WI38 (cell line): Measurements from ENCODE around the gene TEX30.

ENCODE experiments used
- H3K4me3 ChIP-seq: 2 replicates; pipeline ENCODE4 v1.5.1; 2011; ENCODE audit warnings: low read depth, mild to moderate bottlenecking, control low read depth, low read length
- TF ChIP-seq, protein P1 (sequence below): IDR thresholded peaks from 2 replicates; pipeline ENCODE4 v1.5.1; 2012; ENCODE audit warnings: low read depth, mild to moderate bottlenecking, control low read depth, low read length

The TEX30 gene

DNA sequence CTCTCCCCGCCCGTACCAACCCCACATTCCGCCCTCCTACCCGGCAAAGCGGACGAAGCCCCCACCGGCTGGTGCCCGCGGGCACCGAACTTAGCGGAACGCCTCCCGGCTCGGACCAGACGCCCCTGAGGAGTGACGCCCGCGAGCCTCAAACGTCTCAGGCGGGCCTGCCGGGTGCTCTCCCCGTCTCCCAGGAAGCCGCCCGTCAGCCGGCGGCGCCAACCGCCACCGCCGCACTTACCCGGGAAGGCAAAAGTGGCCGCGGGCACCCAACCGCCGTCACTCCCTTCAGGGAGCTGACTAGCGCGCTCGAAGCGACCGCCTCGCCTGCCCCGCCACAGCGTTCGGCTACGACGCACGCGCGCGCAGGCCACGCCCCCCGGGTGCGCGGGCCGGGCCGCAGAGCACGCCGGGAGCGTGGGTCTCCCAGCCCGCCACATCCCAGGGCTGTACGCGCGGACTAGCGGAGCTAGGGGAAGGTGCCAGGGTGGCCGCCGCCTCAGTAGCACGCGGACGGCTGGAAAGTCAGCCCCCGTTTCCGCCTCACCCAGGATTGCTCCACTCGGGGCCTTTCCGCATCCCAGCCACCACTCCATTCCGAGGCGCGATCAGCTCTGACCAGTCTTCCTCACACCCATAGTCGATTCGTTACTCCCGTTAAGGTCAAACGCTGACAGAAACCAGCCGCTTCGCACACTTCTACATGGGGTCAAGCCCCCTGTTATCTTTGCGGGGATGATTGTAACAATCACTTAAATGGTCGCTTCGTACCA is at the start of gene TEX30:
Gene TEX30, minus strand, starts transcription at position 346 of the 773 bp plus-strand sequence. CDS start 3,760 bp downstream, outside the sequence.
- TF ChIP-seq, protein P1, sequence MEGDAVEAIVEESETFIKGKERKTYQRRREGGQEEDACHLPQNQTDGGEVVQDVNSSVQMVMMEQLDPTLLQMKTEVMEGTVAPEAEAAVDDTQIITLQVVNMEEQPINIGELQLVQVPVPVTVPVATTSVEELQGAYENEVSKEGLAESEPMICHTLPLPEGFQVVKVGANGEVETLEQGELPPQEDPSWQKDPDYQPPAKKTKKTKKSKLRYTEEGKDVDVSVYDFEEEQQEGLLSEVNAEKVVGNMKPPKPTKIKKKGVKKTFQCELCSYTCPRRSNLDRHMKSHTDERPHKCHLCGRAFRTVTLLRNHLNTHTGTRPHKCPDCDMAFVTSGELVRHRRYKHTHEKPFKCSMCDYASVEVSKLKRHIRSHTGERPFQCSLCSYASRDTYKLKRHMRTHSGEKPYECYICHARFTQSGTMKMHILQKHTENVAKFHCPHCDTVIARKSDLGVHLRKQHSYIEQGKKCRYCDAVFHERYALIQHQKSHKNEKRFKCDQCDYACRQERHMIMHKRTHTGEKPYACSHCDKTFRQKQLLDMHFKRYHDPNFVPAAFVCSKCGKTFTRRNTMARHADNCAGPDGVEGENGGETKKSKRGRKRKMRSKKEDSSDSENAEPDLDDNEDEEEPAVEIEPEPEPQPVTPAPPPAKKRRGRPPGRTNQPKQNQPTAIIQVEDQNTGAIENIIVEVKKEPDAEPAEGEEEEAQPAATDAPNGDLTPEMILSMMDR, result no peak
- peak within 1 kb of the TSS; percentile 84 for H3K4me3 ChIP-seq

DNA sequence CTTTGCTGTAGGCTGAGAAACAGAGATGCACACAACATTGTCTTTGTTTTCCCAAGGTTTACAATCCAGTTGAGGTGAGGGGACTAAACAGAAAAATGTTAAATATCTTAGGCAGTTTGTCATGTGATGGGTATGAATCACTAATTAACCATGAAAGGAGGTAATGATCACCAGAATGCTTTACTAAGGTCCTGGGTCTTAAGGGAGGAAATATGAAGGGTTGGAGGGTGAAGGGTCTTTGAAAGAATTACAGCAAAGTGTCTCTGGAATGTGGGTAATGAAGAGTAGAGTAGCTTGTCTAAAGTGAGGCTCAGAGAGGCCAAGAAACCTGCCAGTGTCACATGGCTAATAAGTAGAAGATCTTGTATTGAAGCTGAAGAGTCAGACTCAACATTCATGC is 44.3 kb upstream of the TEX30 start:
- no peak overlapping the region for H3K4me3 ChIP-seq
- TF ChIP-seq, protein P1, result no peak

DNA sequence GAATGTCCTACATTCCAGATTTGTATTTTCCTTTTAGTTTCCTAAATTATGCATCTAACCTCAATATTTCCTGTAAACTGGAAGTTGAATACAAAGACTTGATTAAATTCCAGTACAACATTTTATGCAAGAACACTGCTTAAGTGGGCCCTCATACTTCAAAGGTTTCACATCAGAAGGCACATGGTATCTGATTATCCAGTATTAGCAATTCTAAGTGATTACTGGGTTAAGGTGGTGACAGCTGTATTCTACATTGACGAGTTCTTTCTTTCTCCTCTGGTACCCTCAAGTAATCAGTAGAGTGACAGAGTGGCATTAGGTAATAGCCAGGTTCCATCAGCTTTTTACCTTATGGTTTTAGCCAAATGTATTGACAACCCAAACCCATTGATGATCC is 43.7 kb upstream of the TEX30 start:
- TF ChIP-seq, protein P1, result no peak
- H3K4me3 ChIP-seq, result no peak overlapping the region

DNA sequence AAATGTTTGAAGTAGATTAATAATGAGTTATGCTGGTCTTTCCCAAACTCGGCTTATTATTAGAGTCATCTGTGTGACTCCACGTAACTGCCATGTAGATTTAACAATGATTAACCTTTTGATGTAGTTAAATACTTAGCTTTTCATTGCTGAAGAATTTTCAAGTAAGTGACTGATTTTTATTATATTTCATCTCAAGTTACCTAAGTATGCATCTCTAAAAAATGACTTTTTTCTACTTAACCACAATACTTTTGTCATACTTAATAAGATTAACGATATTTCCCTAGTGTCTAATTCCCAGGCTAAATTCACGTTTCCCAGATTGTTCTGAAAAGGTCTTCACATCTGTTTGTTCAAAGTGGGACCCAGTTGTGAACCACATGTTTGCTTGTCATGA is 43.1 kb upstream of the TEX30 start:
- no peak overlapping the region for H3K4me3 ChIP-seq
- TF ChIP-seq, protein P1, result no peak

DNA sequence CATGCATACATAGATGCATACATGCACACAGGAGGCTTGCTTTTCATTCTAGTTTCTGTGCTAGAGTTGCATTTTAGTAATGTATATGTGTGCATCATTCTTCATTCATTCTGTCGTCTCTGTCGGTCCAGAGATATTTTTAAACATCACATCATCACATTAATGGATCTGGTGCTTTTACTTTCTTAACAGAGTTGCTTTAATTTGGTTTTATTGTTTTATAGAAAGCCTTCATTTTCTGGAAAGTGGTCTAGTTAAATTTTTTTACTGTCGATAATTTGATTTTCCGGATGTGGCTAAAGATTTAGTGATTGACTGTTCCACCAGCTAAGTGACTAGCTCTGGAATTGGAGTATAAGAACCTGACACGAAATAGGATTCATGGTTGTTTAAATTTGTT is 42.2 kb upstream of the TEX30 start:
- no peak overlapping the region for H3K4me3 ChIP-seq
- TF ChIP-seq, protein P1, result no peak

DNA sequence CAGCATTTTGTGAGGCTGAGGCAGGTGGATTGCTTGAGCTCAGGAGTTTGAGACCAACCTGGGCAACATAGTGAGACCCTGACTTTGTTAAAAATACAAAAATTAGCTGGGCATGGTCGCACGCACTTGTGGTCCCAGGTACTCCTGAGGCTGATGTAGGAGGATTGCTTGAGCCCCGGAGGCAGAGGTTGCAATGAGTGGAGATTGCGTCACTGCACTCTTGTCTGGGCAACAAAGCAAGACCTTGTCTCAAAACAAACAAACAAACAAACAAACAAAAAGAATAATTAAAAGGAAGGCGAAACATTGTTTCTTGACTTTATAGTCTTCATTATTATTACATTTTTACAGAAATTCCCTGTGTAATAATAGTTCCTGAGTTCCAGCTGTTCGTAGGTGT is 41.2 kb upstream of the TEX30 start:
- TF ChIP-seq, protein P1, result no peak
- H3K4me3 ChIP-seq, result no peak overlapping the region

DNA sequence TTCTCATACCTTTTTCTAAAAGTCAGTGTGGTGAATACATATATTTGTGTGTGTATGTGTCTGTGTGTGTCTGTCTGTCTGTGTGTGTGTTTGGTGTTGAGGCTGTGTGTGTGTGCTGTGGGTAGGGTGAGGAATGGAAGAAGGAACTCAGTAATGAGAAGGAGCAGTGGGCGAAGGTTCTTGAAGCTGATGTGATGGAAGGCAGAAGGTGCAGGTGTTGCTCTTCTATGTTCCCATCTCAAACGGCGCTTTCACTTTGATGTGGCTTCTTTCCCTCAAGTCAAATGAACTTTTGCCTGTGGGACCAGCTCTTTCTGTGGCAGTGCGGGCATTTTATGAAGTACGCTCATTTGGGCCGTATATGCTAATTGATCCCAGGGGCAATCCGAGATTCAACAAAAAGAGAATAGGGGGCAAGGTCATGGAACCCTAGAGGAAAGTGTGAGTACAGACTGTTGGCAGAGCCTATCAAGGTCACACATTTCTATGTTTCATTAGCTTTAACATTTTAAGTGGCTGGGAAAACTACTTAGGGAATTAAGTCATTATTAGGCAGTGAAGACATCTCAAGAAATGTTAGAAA is 40.5 kb upstream of the TEX30 start:
- H3K4me3 ChIP-seq, result no peak overlapping the region
- TF ChIP-seq, protein P1, result no peak
